Activated T-helper 9 cell treated with anti-CD3 and anti-CD28 coated beads, Interleukin-2, amount 50 U/mL, for 16 hours (primary cell): ENCODE data around the gene CPLANE2.
"Not testable (repeated sequence)": the region's sequence is repeated elsewhere in the genome, so short reads cannot be mapped to it uniquely, and the experiment has no call there.

ENCODE experiments used
- DNase-seq: peaks from one replicate; pipeline ENCODE4 v3.0.0-alpha.2; 2020; ENCODE audit warnings: low read depth

The CPLANE2 gene

GRCh38 chr1:16208270-16208987 lies 28.6 kb downstream of the CPLANE2 start:
- DNase-seq = no peak

DNA sequence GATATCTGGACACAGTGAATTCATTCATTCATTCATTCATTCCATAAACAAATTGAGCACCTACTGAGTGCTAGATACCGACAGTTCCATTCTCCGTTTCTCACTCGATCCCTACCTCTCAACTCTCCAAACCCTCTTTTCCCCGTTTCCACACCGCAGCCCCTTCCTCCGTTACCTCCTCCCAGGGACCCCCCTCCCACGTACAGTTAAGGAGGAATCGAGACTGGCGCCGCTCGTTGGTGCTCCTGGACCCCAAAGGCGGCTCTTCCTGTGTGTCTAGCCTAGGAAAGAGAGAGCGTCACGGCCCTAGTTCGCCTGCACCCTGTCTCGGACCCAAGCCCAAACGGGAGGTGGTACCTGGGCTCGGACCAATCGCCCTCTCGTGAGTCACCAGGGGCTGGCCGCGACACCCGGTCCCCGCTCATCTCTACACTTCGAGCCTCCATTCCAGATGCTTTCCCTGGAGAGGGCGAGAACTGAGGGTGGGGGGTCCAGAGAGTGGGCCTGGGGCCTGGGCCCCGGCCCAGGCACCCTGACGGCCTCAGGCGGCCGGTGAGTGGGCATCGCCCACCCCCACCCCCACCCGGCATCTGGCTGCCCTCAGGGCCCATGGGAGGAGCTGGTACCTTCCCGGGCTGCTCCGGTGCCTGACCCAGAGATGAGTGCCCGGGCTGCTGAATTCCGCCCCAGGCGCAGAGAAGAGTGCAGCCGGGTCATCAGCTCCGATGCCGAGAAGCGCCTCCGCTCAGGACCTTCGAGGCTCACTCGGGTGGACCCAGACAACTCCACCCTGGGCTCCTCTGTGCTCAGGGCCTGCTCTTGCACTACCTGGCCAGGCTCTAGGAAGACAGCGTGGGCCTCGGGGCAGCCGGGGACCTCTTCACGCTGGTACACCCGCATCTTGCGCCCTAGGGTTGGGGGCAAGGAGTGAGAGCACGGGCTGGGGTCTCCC lies 29.4 kb downstream of the CPLANE2 start:
- no peak for DNase-seq

GRCh38 chr1:16206547-16207317 lies 30.3 kb downstream of the CPLANE2 start:
- peak; percentile 88 for DNase-seq

DNA sequence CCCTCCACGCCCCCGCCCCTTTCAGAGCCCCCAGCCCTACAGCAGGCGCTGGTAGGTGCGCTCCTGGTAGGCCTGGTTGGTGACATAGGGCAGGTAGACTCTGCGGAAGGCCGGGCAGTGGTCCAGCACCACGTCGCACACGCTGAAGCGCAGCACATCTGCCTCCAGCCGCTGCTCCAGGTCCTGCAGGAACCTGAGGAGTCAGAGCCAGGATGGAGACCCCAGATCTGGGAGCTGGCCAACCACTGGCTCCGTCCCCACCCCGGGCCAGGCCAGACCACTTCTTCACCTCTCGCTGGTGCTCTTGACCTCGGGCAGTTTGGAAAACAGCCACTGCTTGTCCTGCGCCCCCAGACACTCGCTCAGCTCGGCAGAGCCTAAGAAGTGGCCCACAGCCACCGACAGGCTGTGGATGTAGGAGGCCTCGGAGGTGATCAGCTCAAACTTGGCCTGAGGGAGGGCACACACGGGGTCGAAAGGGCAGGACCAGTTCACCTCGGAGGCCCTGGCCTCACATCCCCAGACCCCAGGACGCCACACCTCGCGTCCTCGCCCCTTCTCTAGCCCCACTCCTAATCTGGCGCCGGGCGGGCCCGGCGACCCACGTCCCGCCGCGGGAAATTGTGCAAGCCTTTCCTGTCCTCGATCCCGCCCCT lies 31.0 kb downstream of the CPLANE2 start:
- no peak for DNase-seq

DNA sequence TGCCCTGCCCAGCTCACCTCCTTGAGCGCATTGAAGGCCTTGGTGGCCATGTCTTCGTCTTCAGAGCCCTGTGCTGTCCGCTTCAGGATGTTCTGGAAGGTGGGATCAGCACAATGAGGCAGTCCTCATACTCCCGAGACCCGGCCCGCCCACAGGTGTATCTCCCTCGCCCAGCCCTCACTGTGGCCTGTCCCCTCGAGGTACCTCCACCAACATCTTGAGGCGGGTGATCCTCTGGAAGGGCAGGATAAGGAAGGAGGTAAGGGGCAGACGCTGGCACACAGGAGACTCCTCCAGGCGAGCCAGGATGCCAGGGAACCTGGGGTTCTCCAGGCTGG lies 31.7 kb downstream of the CPLANE2 start:
- no peak for DNase-seq

DNA sequence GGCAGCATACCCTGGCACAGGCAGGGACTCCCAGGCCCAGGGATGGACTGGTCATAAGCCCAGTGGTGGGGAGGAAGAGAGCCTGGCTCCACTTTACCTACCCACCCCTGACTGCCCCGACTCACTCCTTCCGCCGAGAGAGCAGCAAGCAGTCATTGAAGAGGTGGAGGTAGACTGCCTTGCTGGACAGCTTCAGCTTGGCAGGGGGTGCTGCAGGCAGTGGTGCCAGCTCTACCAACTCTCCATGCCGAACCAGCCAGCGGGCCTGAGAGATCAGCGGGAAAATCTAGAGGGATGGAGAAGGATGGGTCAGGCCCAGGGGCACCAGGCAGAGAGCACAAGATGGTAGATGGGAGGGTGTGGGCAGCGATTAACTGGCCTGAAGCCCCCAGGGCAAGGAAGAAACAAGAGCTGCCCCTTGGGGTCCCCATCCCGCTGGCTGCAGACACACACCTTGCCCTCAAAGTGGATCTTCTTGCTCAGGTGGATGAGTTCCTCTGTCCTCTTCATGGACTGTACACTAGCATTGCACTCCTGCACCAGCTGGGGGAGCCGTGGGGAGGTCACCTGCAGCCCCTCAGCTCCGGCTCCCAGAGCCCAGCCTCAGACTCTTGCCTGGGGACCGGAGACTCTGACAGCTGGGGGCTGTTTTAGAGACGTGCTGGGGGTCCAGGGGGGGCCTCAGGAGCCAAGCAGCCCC lies 32.2 kb downstream of the CPLANE2 start:
- DNase-seq = no peak

- DNase-seq = no peak
Observed at GRCh38 chr1:16204216-16204615, 32.8 kb downstream of the CPLANE2 start.

- DNase-seq = no peak
Observed at GRCh38 chr1:16203550-16203949, 33.4 kb downstream of the CPLANE2 start.

GRCh38 chr1:16202281-16203210 lies 34.4 kb downstream of the CPLANE2 start:
- DNase-seq = no peak

GRCh38 chr1:16199700-16200099 lies 37.3 kb downstream of the CPLANE2 start:
- no peak for DNase-seq

GRCh38 chr1:16199157-16199501 lies 37.9 kb downstream of the CPLANE2 start:
- DNase-seq = no peak

- no peak for DNase-seq
Observed at GRCh38 chr1:16198444-16199156, 38.4 kb downstream of the CPLANE2 start.

- no peak for DNase-seq
Observed at GRCh38 chr1:16196874-16197273, 40.1 kb downstream of the CPLANE2 start.

DNA sequence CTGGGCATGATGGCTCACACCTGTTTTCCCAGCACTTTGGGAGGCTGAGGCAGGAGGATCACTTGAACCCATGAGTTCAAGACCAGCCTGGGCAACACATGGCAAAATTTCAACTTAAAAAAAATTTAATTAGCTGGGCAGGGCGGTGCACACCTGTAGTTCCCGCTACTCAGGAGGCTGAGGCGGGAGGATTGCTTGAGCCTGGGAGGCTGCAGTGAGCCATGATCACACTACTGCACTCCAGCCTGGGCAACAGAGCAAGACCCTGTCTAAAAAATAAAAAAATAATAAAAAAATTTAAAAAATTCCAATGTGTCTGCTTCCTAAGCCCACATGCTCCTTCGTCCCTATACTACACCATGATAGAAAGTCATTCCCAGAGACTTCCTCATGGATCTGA lies 40.8 kb downstream of the CPLANE2 start:
- not testable (repeated sequence) for DNase-seq

DNA sequence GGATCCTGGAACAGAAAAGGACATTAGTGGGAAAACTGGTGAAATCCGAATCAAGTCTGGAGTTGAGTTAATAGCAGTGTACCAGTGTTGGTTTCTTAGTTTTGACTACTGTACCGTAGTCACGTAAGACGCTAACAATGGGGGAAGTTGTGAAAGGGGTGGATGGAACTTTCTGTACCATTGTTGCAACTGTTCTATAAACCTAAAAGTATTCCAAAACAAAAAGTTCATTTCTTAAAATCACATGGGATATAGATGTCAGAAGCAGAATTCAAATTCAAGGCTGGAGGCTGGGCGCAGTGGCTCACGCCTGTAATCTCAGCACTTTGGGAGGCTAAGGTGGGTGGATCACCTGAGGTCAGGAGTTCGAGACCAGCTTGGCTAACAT lies 41.5 kb downstream of the CPLANE2 start:
- no peak for DNase-seq

GRCh38 chr1:16191916-16192546 lies 45.0 kb downstream of the CPLANE2 start:
- DNase-seq = no peak

DNA sequence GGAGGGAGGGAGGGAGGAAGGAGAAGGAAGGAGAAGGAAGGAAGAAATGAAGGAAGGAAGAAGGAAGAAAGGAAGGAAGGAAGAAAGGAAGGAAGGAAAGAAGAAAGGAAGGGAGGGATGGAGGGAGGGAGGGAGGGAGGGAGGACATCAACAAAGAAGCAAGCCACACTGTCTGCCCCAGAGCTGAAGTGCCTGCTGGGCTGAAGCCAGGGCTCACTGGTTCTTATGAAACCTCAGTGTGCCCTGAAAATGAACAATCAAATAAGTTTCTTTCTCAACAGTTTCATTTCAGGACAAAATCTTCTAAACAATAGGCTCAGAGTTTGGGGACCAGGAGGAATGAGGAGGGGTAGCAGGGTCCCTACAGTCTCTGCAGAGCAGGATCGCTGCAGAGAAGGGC lies 45.7 kb downstream of the CPLANE2 start:
- no peak for DNase-seq

GRCh38 chr1:16189921-16190621 lies 46.9 kb downstream of the CPLANE2 start:
- DNase-seq = no peak

GRCh38 chr1:16189003-16189402 lies 48.0 kb downstream of the CPLANE2 start:
- no peak for DNase-seq
